OCI-LY1 (cell line): Measurements from ENCODE around the gene IL16.

ENCODE experiments used
- H2AFZ ChIP-seq: fragments of 200-600 bp; sonication (generic), shearing (Covaris generic); 2 replicates; pipeline ENCODE4 v1.6.0; 2014; ENCODE audit warnings: antibody characterized with exemption, mild to moderate bottlenecking, low read length
- H3F3A ChIP-seq: fragments of 200-600 bp; sonication (generic), shearing (Covaris generic); 2 replicates; pipeline ENCODE4 v1.6.0; 2014; ENCODE audit warnings: mild to moderate bottlenecking, antibody characterized with exemption, low read length, moderate library complexity; ENCODE audit not compliant: insufficient read depth
- H3K27ac ChIP-seq: fragments of 200-600 bp; sonication (generic); 2 replicates; pipeline ENCODE4 v1.5.1; 2014; ENCODE audit warnings: low read length, mixed run types, mild to moderate bottlenecking, low read depth; ENCODE audit not compliant: poor library complexity, severe bottlenecking
- H3K27me3 ChIP-seq: fragments of 200-600 bp; sonication (generic); 2 replicates; pipeline ENCODE4 v1.6.0; 2014; ENCODE audit warnings: antibody characterized with exemption, mild to moderate bottlenecking, low read length, moderate library complexity; ENCODE audit not compliant: insufficient read depth
- H3K36me3 ChIP-seq: fragments of 200-600 bp; sonication (generic); 2 replicates; pipeline ENCODE4 v1.6.1; 2014; ENCODE audit warnings: mild to moderate bottlenecking, antibody characterized with exemption, low read length, moderate library complexity, mixed read lengths; ENCODE audit not compliant: insufficient read depth
- H3K4me1 ChIP-seq: fragments of 200-600 bp; sonication (generic); 2 replicates; pipeline ENCODE4 v1.5.1; 2014; ENCODE audit warnings: mild to moderate bottlenecking, low read length, moderate library complexity; ENCODE audit not compliant: insufficient read depth, severe bottlenecking
- H3K4me2 ChIP-seq: fragments of 200-600 bp; sonication (generic), shearing (Covaris generic); 2 replicates; pipeline ENCODE4 v1.6.1; 2014; ENCODE audit warnings: low read length
- H3K4me3 ChIP-seq: fragments of 200-600 bp; sonication (generic); 2 replicates; pipeline ENCODE4 v1.5.1; 2014; ENCODE audit warnings: low read length, low read depth, mild to moderate bottlenecking, mixed read lengths; ENCODE audit not compliant: poor library complexity, severe bottlenecking
- H3K79me2 ChIP-seq: fragments of 200-600 bp; shearing (Covaris generic); 2 replicates; pipeline ENCODE4 v1.6.1; 2016; ENCODE audit warnings: mixed run types, low read length, mixed read lengths; ENCODE audit not compliant: insufficient read depth
- H3K9ac ChIP-seq: fragments of 200-600 bp; sonication (generic), shearing (Covaris generic); 2 replicates; pipeline ENCODE4 v1.6.1; 2014; ENCODE audit warnings: mild to moderate bottlenecking, low read length, mixed read lengths
- H3K9me2 ChIP-seq: fragments of 200-600 bp; sonication (generic), shearing (Covaris generic); 2 replicates; pipeline ENCODE4 v1.6.1; 2014; ENCODE audit warnings: low read depth, mild to moderate bottlenecking, low read length, mixed read lengths
- H3K9me3 ChIP-seq: fragments of 200-600 bp; shearing (Covaris generic); 2 replicates; pipeline ENCODE4 v1.6.1; 2014; ENCODE audit warnings: low read length, mixed read lengths
- H4K20me1 ChIP-seq: fragments of 200-600 bp; sonication (generic), shearing (Covaris generic); 2 replicates; pipeline ENCODE4 v1.6.0; 2016; ENCODE audit warnings: mild to moderate bottlenecking, low read length; ENCODE audit not compliant: insufficient read depth
- EZH2 ChIP-seq: fragments of 200-600 bp; sonication (generic), shearing (Covaris generic); IDR thresholded peaks from 2 replicates; pipeline ENCODE4 v1.8.0; 2017; ENCODE audit warnings: borderline replicate concordance, mixed run types, mild to moderate bottlenecking, antibody characterized with exemption, low read length, moderate library complexity, mixed read lengths
- TF ChIP-seq, protein P1 (sequence below): fragments of 200-600 bp; sonication (generic), shearing (Covaris generic); IDR thresholded peaks from 2 replicates; pipeline ENCODE4 v1.5.1; 2017; ENCODE audit warnings: mild to moderate bottlenecking, antibody characterized with exemption, low read length, moderate library complexity, mixed read lengths

The IL16 gene

DNA sequence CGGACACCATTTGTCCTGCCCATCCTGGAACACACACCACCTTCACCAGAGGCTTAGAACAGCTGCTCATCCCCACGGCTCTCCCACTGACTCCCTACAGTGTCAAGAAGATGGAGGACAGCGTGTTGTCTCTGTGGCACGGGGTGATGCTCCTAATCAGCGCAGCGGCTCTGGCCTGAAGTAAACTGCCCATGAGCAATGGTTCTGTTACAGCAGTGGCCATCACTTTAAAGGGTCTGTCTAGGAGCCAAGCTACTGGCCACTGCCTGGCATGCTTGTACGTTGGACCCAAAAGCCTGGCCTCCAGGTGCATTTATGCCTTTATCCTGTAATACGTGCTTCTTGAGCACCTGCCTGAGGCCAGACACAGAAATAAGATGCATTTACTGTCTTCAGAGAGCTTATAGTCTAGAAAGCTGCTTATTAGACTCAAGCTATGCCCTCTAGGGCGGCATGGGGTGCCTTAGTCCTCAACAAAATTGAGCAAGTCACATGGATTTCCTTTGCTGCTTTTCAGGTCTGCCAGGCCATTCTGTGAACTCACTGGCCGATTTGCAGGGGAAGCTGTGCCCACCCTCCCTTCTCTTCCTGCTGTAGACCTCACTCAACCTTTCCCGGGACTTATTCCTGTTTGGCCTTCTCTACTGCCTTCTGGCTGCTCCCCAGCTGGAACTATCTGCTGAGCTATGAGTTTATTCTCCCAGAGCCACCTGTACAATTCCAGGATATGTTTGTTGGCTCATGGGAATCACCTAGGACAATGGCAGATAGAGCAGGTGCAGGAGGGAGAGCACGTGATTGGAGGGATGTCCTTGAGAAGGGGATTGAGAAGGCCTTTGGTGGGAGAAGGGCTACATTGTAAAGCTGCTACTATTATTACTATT is 75.3 kb downstream of the IL16 start:
- Histone ChIP-seq H3K9ac (no peak overlapping the region), H3K36me3 (no peaks in the 10 kb centered on the region), H2AFZ (no peak overlapping the region), H3K4me1 (peaks cover 4% of the 10 kb centered on the region), H4K20me1 (no peaks in the 10 kb centered on the region), H3K9me3 (peaks cover 4% of the 10 kb centered on the region), H3K27ac (no peak overlapping the region), H3K27me3 (no peaks in the 10 kb centered on the region), H3F3A (no peaks in the 10 kb centered on the region), H3K4me3 (no peak overlapping the region), H3K4me2 (no peak overlapping the region), H3K9me2 (no peaks in the 10 kb centered on the region), H3K79me2 (no peaks in the 10 kb centered on the region)
- TF ChIP-seq EZH2: no peak
- TF ChIP-seq, protein P1, sequence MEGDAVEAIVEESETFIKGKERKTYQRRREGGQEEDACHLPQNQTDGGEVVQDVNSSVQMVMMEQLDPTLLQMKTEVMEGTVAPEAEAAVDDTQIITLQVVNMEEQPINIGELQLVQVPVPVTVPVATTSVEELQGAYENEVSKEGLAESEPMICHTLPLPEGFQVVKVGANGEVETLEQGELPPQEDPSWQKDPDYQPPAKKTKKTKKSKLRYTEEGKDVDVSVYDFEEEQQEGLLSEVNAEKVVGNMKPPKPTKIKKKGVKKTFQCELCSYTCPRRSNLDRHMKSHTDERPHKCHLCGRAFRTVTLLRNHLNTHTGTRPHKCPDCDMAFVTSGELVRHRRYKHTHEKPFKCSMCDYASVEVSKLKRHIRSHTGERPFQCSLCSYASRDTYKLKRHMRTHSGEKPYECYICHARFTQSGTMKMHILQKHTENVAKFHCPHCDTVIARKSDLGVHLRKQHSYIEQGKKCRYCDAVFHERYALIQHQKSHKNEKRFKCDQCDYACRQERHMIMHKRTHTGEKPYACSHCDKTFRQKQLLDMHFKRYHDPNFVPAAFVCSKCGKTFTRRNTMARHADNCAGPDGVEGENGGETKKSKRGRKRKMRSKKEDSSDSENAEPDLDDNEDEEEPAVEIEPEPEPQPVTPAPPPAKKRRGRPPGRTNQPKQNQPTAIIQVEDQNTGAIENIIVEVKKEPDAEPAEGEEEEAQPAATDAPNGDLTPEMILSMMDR: no peak

DNA sequence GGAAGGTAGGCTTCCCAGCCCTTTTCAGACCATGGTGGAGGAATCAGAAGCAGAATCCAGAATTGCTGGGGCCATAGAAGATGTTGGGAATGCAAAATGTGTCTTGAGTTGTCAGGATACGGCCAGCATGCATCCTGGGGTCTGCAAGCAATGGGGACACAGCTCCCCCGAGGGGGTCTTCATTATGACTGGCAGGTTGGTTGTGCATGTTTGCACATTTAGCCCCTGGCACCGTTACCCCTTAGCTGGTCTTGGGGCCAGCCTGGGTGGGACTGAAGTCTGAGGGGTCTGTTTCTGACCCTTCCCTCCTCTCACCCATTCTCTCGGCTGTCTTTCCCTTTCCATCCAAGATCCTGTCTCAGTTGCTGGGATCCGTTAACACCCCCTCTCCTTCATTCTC is 76.5 kb downstream of the IL16 start:
- Histone ChIP-seq H3K27ac (no peak overlapping the region), H3K9me3 (peaks cover 9% of the 10 kb centered on the region), H2AFZ (no peak overlapping the region), H3K4me2 (no peak overlapping the region), H3K4me3 (no peak overlapping the region), H3K36me3 (no peaks in the 10 kb centered on the region), H3K9ac (no peak overlapping the region), H3K9me2 (no peaks in the 10 kb centered on the region), H3F3A (no peaks in the 10 kb centered on the region), H4K20me1 (no peaks in the 10 kb centered on the region), H3K4me1 (peaks cover 4% of the 10 kb centered on the region), H3K27me3 (no peaks in the 10 kb centered on the region), H3K79me2 (no peaks in the 10 kb centered on the region)
- no peak for TF ChIP-seq EZH2
- TF ChIP-seq, protein P1: no peak

DNA sequence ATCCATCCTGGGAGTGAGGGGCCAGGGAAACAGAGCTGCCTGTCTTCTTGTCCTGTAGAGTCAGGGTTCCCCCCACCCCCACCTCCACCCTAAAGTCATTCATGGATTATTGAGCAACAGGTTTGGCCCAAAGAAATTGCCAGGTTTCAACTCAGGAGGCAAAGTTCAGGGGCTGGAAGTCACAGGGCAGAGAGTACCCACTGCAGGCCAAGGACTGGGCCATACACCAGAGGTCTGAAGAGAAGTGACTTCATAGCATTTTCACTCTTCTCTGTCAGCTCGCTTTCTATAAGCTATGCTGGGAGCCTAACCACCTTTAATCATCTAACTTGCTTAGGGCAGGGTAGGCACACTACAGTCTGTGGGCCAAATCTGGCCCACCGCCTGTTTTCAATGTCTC is 77.2 kb downstream of the IL16 start:
- no peak overlapping the region for H3K9ac ChIP-seq
- H3K4me2 ChIP-seq: no peak overlapping the region
- H3K9me2 ChIP-seq: no peaks in the 10 kb centered on the region
- no peaks in the 10 kb centered on the region for H3K27me3 ChIP-seq
- no peak overlapping the region for H3K27ac ChIP-seq
- H3K9me3 ChIP-seq: peaks cover 9% of the 10 kb centered on the region
- H3K4me3 ChIP-seq: no peak overlapping the region
- H4K20me1 ChIP-seq: no peaks in the 10 kb centered on the region
- H3F3A ChIP-seq: no peaks in the 10 kb centered on the region
- H3K4me1 ChIP-seq: peaks cover 4% of the 10 kb centered on the region
- no peak overlapping the region for H2AFZ ChIP-seq
- H3K36me3 ChIP-seq: no peaks in the 10 kb centered on the region
- no peaks in the 10 kb centered on the region for H3K79me2 ChIP-seq
- TF ChIP-seq EZH2: no peak
- TF ChIP-seq, protein P1: no peak
